Measurements from ENCODE around the gene BCLAF3.

- TF ChIP-seq CTCF (optimal IDR thresholded peaks at IDR 0.05 in 1 of 3, IDR thresholded peaks at IDR 0.05 in 1 of 3, conservative IDR thresholded peaks at IDR 0.05 in 1 of 3; ENCODE audit: extremely low read depth in 1 of 3, insufficient read depth in 2 of 3, low read length in 3 of 3) (no peak), EZH2 (IDR thresholded peaks at IDR 0.05; ENCODE audit: low read length) (no peak)
Measured at GRCh38 chrX:20026278-20026677, 35.4 kb upstream of the BCLAF3 start.

All from keratinocyte (primary cell).